PC-9 (cell line): ENCODE measurements around the gene GALR2. TPM values are rescaled to one million over a fixed set of nuclear protein-coding genes. Genes with fewer than 3 reads are reported as not detected.

ENCODE experiments used
- BruUV-seq: library from RNA; stranded (reverse); fragments of 400-500 nt; replicated peaks from 2 replicates; lab custom pipeline; 2021; lab: Mats Ljungman, UMichigan
- CTCF ChIA-PET: fragments of 300-600 bp; sonication (Branson Sonifier 250); formaldehyde crosslinking; loops from one replicate; lab custom pipeline; 2022; ENCODE audit warnings: antibody characterized with exemption; lab: Charles Lee
- POLR2A ChIA-PET: fragments of 300-600 bp; sonication (Branson Sonifier 250); formaldehyde crosslinking; loops from one replicate; lab custom pipeline; 2022; ENCODE audit warnings: antibody characterized with exemption; ENCODE audit not compliant: unreplicated experiment; lab: Charles Lee
- DNase-seq, 2 experiments: peaks; one replicate each; pipeline versions ENCODE4 v3.0.0 to v3.0.0-alpha.2; 2015 to 2022; ENCODE audit warnings: mixed read lengths in 1 of 2
- H2AFZ ChIP-seq: fragments of 200-600 bp; sonication (generic); 2 replicates; pipeline ENCODE4 v1.8.1; 2017; ENCODE audit warnings: antibody characterized with exemption
- H3F3A ChIP-seq: fragments of 200-600 bp; sonication (generic); 2 replicates; pipeline ENCODE4 v1.8.1; 2017; ENCODE audit warnings: antibody characterized with exemption, mild to moderate bottlenecking, low read depth; ENCODE audit not compliant: insufficient read depth
- H3K27ac ChIP-seq: fragments of 200-600 bp; sonication (generic); 2 replicates; pipeline ENCODE4 v1.6.1; 2016; ENCODE audit warnings: mixed run types
- H3K27me3 ChIP-seq: fragments of 200-600 bp; sonication (generic); 2 replicates; pipeline ENCODE4 v1.6.1; 2016; ENCODE audit warnings: low read depth, mixed run types; ENCODE audit not compliant: insufficient read depth
- H3K36me3 ChIP-seq: fragments of 200-600 bp; sonication (generic); 2 replicates; pipeline ENCODE4 v1.6.1; 2016; ENCODE audit warnings: low read depth, mixed run types
- H3K4me1 ChIP-seq: fragments of 200-600 bp; sonication (generic); replicated peaks from 2 replicates; pipeline ENCODE4 v1.6.1; 2016; ENCODE audit warnings: mixed run types; ENCODE audit not compliant: insufficient read depth
- H3K4me2 ChIP-seq: fragments of 200-600 bp; sonication (generic); 2 replicates; pipeline ENCODE4 v1.6.1; 2017; ENCODE audit warnings: mixed run types
- H3K4me3 ChIP-seq: fragments of 200-600 bp; sonication (generic); 2 replicates; pipeline ENCODE4 v1.6.1; 2016; ENCODE audit warnings: mixed run types
- H3K79me2 ChIP-seq: fragments of 200-600 bp; sonication (generic); 2 replicates; pipeline ENCODE4 v1.6.1; 2017; ENCODE audit warnings: low read depth, mixed run types
- H3K9me2 ChIP-seq: fragments of 200-600 bp; sonication (generic); 2 replicates; pipeline ENCODE4 v1.8.1; 2017; ENCODE audit warnings: mild to moderate bottlenecking; ENCODE audit not compliant: insufficient read depth
- H3K9me3 ChIP-seq: fragments of 200-600 bp; sonication (generic); 2 replicates; pipeline ENCODE4 v1.8.1; 2016; ENCODE audit warnings: low read depth; ENCODE audit not compliant: insufficient read depth
- H4K20me1 ChIP-seq: fragments of 200-600 bp; sonication (generic); 2 replicates; pipeline ENCODE4 v1.8.1; 2017; ENCODE audit not compliant: insufficient read depth
- EZH2 ChIP-seq: fragments of 200-600 bp; sonication (generic); IDR thresholded peaks from 2 replicates; pipeline ENCODE4 v1.8.0; 2017; ENCODE audit warnings: antibody characterized with exemption, low read depth
- intact Hi-C: fragments of 100-400 bp; cut with micrococcal nuclease; formaldehyde crosslinking; loops from one replicate; pipeline ENCODE4 v1.10.0; 2022; ENCODE audit not compliant: unreplicated experiment
- microRNA-seq: library from miRNA; unstranded; fragments of <30 nt; microRNA quantifications from one replicate; pipeline ENCODE4 v1.2.0, GENCODE V29; 2021; ENCODE audit warnings: borderline number of aligned reads, borderline replicate concordance
- total RNA-seq: library from RNA; stranded (reverse); gene quantifications from 2 replicates; pipeline ENCODE4 v1.2.3, GENCODE V29; 2021
- TF ChIP-seq, protein P1 (sequence below): fragments of 200-600 bp; sonication (generic); conservative IDR thresholded peaks from 2 replicates; pipeline ENCODE4 v1.6.1; 2017; ENCODE audit warnings: mixed run types, antibody characterized with exemption, mild to moderate bottlenecking, moderate library complexity

GALR2 gene
- total RNA-seq, 1 experiment from 2014 or later: 3.0 TPM

DNA sequence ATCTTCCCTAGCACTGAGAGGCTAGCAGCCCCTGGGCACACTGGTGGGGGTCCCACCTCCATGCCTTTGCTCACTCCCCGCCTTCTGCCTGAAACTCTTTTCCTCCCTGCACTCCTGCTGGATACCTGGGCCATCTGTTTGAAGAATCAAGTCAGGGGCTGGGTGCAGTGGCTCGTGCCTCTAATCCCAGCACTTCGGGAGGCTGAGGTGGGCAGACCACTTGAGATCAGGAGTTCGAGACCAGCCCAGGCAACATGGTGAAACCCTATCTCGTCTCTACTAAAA is 50.8 kb downstream of the GALR2 start:
- Histone ChIP-seq H3F3A (no peaks in the 10 kb centered on the region; the same call in 1 of the 2 replicates), H3K9me2 (no peaks in the 10 kb centered on the region), H3K27ac (no peak overlapping the region), H3K79me2 (no peaks in the 10 kb centered on the region), H3K9me3 (no peaks in the 10 kb centered on the region), H2AFZ (no peak overlapping the region), H3K4me1 (no peaks in the 10 kb centered on the region), H3K27me3 (no peaks in the 10 kb centered on the region), H3K36me3 (no peaks in the 10 kb centered on the region), H3K4me3 (no peak overlapping the region), H4K20me1 (no peaks in the 10 kb centered on the region), H3K4me2 (no peak overlapping the region)
- no TSS peak for BruUV-seq
- intact Hi-C loops: no loop called here
- no peak for DNase-seq
- no peak for TF ChIP-seq EZH2
- TF ChIP-seq, protein P1, sequence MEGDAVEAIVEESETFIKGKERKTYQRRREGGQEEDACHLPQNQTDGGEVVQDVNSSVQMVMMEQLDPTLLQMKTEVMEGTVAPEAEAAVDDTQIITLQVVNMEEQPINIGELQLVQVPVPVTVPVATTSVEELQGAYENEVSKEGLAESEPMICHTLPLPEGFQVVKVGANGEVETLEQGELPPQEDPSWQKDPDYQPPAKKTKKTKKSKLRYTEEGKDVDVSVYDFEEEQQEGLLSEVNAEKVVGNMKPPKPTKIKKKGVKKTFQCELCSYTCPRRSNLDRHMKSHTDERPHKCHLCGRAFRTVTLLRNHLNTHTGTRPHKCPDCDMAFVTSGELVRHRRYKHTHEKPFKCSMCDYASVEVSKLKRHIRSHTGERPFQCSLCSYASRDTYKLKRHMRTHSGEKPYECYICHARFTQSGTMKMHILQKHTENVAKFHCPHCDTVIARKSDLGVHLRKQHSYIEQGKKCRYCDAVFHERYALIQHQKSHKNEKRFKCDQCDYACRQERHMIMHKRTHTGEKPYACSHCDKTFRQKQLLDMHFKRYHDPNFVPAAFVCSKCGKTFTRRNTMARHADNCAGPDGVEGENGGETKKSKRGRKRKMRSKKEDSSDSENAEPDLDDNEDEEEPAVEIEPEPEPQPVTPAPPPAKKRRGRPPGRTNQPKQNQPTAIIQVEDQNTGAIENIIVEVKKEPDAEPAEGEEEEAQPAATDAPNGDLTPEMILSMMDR: no peak
- CTCF ChIA-PET: no interaction called here
- POLR2A ChIA-PET: interaction anchor here (0.7 kb wide), 1 partner anchor 20 kb away, joined by 5 read pairs; no protein-coding TSS in a partner anchor

GRCh38 chr17:76125922-76126321 is 51.3 kb downstream of the GALR2 start:
- Histone ChIP-seq H3K79me2 (no peaks in the 10 kb centered on the region), H3K9me2 (no peaks in the 10 kb centered on the region), H3F3A (no peaks in the 10 kb centered on the region; the same call in 1 of the 2 replicates), H3K27me3 (no peaks in the 10 kb centered on the region), H3K9me3 (no peaks in the 10 kb centered on the region), H3K4me2 (no peak overlapping the region), H3K36me3 (no peaks in the 10 kb centered on the region), H2AFZ (no peak overlapping the region), H3K4me3 (no peak overlapping the region), H4K20me1 (no peaks in the 10 kb centered on the region), H3K27ac (no peak overlapping the region), H3K4me1 (no peaks in the 10 kb centered on the region)
- ChIA-PET CTCF (interaction anchor here (0.6 to 1.0 kb wide), 3 partner anchors 16 to 121 kb away, joined by 3 to 5 read pairs (median 4); no protein-coding TSS in a partner anchor), POLR2A (interaction anchor here (0.6 to 0.7 kb wide), 2 partner anchors 19 to 36 kb away, joined by 5 to 8 read pairs; no protein-coding TSS in a partner anchor)
- no peak for DNase-seq
- intact Hi-C loops: no loop called here
- TF ChIP-seq, protein P1: no peak
- no peak for TF ChIP-seq EZH2
- no TSS peak for BruUV-seq

Small RNA genes lying within 50 kb of the gene (microRNA-seq; reads per million reads assigned to microRNA genes)
- not detected for gene MIR6868

Other genes starting within 250 kb of the GALR2 start
- gene UNC13D, start 230.4 kb upstream of the GALR2 start, total RNA-seq: 94.4 and 108 TPM in 2 replicates
- 114 and 159 TPM in 2 replicates for gene WBP2, start 219.4 kb upstream of the GALR2 start, total RNA-seq
- 46.1 and 48.3 TPM in 2 replicates for gene TRIM47, start 196.2 kb upstream of the GALR2 start, total RNA-seq
- gene TRIM65, start 177.8 kb upstream of the GALR2 start, total RNA-seq: 21.1 and 27.1 TPM in 2 replicates
- 127 and 136 TPM in 2 replicates for gene MRPL38, start 169.9 kb upstream of the GALR2 start, total RNA-seq
- gene FBF1, start 133.7 kb upstream of the GALR2 start, total RNA-seq: 22.5 and 28.7 TPM in 2 replicates
- gene ACOX1, start 95.6 kb upstream of the GALR2 start, total RNA-seq: 35.5 and 37.1 TPM in 2 replicates
- 19.6 and 22.7 TPM in 2 replicates for gene TEN1, start 95.5 kb upstream of the GALR2 start, total RNA-seq
- gene CDK3, start 73.9 kb upstream of the GALR2 start, total RNA-seq: 10.3 and 12.3 TPM in 2 replicates
- 60.8 and 77.8 TPM in 2 replicates for gene EVPL, start 47.5 kb upstream of the GALR2 start, total RNA-seq
- 69.7 and 91.7 TPM in 2 replicates for gene SRP68, start 2.3 kb upstream of the GALR2 start, total RNA-seq
- gene ZACN, start 4.4 kb downstream of the GALR2 start, total RNA-seq: not detected in 2 replicates
- gene EXOC7, start 29.0 kb downstream of the GALR2 start, total RNA-seq: 118 and 131 TPM in 2 replicates
- 12.5 and 23.7 TPM in 2 replicates for gene FOXJ1, start 66.5 kb downstream of the GALR2 start, total RNA-seq
- 5.7 and 7.2 TPM in 2 replicates for gene RNF157, start 165.7 kb downstream of the GALR2 start, total RNA-seq
- gene UBALD2, start 190.6 kb downstream of the GALR2 start, total RNA-seq: 110 and 134 TPM in 2 replicates
- 2.7 and 3.3 TPM in 2 replicates for gene QRICH2, start 233.5 kb downstream of the GALR2 start, total RNA-seq